Measurements from ENCODE around the gene UPB1.
"Not testable (repeated sequence)": the region's sequence is repeated elsewhere in the genome, so short reads cannot be mapped to it uniquely, and the experiment has no call there.

GRCh38 chr22:24552503-24553286 lies 57.6 kb downstream of the UPB1 start:
- not testable (repeated sequence) for TF ChIP-seq CTCF, POLR2A (IDR thresholded peaks at IDR 0.05)

Measured in adrenal gland (tissue), 5 donors.